ELF-1 (cell line): ENCODE results near the gene HIRA.
"Not testable (repeated sequence)": the region's sequence is repeated elsewhere in the genome, so short reads cannot be mapped to it uniquely, and the experiment has no call there.

Experiments
- DNase-seq: peaks from one replicate; pipeline ENCODE4 v3.0.0-alpha.2; 2016; ENCODE audit warnings: low read depth, low spot score

The HIRA gene

GRCh38 chr22:19325296-19325948 lies 106.1 kb downstream of the HIRA start:
- DNase-seq = no peak

GRCh38 chr22:19323420-19323819 lies 108.1 kb downstream of the HIRA start:
- not testable (repeated sequence) for DNase-seq

DNA sequence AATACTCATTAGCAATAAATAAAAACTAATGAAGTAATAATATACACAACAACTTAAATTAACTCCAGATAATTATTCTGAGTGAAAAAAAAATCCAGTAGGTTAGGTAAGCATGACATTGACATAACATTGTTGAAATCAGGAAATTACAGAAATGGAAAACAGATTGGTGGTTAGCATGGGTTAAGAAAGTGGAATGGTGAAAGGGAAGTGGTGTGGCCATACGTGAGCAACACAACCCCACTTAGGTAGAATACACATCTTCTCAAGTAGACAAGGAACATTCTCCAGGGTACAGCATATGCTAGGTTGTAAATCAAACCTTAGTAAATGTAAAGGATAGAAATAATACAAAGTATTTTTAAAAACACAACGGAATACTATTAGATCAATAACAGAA lies 109.8 kb downstream of the HIRA start:
- no peak for DNase-seq

DNA sequence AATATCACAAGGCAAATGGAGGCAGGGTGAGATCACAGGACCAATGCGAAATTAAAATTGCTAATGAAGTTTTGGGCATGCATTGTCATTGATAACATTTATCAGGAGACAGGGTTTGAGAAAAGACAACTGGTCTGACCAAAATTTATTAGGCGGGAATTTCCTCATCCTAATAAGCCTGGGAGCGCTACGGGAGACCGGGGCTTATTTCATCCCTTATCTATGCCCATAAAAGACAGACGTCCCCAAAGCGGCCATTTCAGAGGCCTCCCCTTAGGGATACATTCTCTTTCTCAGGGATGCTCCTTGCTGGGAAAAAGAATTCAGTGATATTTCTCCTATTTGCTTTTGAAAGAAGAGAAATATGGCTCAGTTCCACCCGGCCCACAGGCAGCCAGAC lies 111.4 kb downstream of the HIRA start:
- not testable (repeated sequence) for DNase-seq

DNA sequence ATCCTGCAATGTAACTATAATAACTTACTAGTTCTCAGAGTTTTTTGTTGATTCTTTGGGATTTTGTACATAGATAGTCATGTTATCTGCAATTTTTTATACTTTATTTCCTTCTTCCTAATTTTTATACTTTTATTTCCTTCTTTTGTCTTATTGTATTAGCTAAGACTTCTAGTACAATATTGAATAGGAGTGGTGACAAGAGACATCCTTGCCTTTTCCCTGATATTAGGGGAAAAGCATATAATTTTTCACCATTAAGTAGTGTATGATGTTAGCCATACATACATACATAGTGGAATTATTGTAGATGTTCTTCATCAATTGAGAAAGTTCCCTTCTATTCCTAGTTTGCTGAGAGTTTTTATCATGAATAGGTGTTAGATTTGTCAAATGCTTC lies 112.3 kb downstream of the HIRA start:
- DNase-seq = no peak

- no peak for DNase-seq
Measured at GRCh38 chr22:19317865-19318264, 113.7 kb downstream of the HIRA start.

- no peak for DNase-seq
Measured at GRCh38 chr22:19307872-19308271, 123.7 kb downstream of the HIRA start.

GRCh38 chr22:19306535-19306934 lies 125.0 kb downstream of the HIRA start:
- DNase-seq = not testable (repeated sequence)

GRCh38 chr22:19304547-19304946 lies 127.0 kb downstream of the HIRA start:
- DNase-seq = no peak

DNA sequence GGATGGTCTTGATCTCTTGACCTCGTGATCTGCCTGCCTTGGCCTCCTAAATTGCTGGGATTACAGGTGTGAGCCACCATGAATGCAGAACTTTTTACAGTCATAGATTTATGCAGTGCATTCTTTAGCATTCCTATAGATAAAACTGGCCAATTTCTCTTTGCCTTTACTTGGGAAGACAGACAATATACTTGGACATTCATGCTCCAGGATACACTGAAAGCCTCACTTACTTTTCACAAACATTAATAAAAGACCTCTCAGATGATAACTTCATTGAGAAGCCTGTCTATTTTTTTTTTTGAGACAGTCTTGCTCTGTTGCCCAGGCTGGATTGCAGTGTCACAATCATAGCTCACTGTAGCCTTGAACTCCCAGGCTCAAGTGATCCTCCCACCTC lies 127.7 kb downstream of the HIRA start:
- DNase-seq = no peak

DNA sequence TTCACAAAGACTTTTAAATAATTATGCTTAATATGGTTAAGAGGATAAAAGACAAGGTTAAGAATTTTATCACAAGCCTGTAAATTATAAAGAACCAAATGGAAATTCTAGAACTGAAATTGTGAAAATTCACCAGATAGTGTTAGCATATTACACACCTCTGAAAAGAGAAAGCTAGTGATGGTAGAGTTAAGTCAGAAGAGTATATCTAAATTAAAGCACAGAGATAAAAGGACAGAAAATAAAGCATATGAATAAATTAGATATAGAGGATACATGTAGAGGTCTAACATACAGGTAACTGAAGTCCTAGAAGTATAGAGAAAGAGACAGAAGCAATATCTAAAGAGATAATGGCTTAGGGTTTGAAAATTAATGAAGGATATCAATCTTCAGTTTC lies 135.8 kb downstream of the HIRA start:
- no peak for DNase-seq

DNA sequence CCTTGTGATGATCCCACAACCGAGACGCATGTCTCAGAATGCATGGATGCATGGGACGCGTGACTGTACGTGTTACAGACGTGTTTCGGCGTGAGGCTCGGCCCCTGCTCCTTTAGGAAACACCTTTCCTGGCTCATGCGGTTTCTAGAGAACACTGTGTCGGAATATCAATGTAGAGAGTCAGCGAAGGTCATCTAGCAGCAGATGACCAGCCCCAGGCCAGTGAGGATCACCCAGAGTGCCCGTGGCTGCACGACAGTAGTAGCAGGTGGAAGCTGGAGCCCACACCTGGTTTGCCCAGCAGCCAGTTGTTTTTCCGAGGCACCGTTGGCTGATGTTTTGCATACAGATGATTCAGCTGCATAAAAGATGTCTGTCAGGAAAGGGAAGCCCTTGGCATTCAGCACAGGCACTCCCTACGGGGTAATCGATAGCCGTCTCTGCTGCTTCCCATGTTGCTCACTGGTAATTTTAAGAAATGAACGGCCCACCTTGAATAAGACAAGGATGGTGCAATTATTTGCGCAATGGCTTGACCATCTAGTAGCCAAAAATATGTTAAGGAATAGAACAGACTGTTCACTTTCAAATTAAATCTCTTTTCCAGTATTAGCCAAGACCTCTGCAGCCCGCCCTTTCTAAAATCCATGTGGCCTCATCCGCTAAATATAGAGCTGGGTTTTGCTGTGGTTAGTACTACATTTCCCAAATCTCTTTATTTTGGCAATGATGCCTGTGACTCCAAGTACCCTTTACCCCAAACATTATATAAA lies 138.9 kb downstream of the HIRA start:
- DNase-seq = no peak

DNA sequence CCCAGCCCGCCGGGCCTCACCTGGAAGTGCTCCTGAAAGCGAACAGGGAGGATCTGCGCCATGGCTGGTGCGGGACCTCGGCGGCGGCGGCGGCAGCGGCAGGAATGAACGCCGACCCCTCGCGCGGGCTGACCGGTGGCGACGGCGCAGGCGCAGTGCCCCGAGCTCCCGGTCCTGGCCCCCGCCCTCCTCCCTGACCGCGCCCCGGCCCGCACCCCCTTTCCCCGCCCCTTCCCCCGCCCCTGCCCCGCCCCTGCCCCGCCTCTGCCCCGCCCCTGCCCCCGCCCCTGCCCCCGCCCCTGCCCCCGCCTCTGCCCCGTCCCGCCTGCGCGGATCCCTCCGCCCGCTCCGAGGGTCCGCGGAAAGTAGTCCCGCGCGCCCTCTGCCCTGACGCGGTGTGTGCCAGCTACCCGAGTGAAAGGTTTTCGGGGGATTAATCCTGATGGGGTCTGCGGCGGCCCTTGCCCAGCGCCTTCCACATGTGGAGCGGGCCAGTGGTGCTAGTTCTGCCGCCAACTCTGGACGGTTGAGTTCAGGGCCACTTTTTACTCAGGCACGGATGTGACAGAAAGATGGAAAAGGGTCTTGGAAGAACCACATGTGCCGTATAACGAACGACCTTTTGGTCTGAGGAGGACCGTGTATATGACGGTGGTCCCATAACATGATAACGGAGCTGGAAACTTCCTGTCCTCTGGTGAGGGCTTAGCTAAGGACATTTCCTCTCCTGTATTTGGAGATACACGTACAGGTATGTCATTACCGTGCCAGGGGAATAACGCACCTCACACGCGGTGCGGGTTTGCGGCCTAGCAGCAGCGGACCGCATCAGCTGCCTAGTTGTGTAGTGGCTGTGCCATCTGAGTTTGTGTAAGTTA lies 139.7 kb downstream of the HIRA start, which contains the start of gene CLTCL1:
CLTCL1 (minus strand) TSS at position 140 of the 878 bp plus-strand sequence; CDS start at position 62, 78 bp downstream.
- DNase-seq = peak; percentile 79

GRCh38 chr22:19291218-19291579 lies 140.3 kb downstream of the HIRA start:
- DNase-seq = no peak

DNA sequence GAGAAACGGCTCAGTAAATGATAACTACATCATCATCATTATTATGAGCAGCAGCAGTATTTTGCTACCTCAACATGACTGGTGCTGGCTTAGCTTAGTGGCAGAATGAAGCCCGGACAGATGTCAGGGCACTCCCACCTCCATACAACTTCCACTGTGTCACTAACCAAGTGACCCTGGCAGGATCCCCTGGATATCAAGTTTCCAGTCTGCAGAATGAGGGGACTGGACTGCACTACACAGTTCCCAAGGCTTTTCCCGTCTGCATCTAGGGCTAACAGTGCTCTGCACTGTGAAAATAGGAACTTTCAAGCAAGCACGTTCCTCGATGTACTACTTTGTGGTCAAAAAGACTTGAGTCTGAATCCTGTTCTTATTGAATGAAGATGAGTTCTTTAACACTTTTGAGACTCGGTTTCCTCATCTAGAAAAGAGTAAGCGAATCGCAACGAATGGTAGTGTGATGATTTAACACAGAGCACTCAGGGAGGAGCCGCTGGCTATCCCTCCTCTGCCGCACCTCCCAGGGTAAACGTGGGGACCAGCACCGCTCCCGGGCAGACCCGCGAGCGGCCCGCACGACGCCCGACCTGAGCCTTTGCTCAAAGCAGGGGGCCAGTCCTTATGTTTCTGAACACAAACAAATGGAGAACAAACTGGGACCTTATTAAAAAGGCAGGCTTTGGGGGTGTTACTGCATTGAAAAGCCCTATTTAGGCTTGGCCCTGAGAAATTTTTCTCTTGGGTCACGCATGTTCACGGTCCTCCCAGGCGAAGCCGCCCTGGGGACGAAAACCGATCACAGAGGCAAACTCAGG lies 140.9 kb downstream of the HIRA start:
- DNase-seq = peak; percentile 30

DNA sequence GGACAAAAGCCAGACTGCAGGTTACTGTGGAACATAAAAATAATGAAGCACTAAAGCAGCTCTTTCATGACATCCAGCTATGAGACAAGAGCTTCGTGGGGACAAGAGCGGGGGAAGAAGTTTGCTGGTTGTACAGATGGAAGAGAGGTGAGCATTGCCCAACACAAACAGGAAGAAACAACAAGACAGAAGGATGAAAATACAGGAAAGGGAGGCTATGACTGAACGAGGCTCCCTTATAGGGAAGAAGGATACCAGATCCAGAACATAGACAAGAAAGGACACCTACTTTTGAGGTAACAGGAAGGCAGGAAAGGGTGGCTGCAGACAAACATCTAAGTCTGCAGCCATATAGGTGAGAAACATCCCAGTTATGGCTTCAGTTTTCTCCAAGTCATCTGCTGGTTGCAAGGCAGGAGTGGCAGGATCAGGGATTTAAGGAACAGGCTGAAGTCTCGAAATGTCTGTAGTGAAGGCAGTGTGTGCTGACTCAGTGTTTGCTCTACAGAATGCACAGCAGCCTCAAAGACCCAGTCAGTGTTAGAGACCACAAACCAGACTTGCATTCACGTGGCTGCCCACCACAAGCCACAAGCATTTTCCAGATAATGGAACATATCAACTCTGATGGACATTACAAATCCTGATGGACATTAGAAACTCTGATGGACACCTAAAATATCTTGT lies 141.9 kb downstream of the HIRA start:
- no peak for DNase-seq

GRCh38 chr22:19287889-19288288 lies 143.6 kb downstream of the HIRA start:
- no peak for DNase-seq

DNA sequence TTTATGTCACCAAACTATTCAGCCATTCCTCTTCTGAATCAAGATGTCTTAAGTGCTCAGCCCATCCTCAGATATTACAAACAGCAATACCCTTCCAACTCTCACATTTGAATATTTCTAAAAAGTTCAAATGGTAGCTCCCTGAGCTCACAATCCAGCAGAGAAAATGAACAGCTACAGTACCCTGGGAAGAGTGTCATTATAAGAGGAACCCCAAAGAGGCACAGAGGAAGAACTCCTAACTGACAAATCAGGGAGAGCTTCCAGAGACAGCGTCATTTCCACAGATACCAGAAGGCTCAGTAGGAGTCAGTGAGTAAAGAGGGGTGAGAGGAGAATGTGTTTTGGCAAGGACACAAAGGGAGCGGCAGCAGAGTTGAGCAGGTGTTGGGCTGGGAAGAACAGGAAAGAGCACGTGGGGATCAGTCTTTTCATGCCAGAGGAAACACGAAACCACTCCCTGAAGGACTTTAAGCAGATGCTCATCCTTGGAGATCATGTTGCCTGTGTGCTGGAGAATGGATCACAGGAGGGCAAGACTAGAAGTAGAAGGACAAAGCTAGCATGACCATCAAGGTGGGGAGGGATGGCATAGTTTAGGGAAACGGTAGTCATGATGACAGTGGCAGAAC lies 144.3 kb downstream of the HIRA start:
- no peak for DNase-seq

DNA sequence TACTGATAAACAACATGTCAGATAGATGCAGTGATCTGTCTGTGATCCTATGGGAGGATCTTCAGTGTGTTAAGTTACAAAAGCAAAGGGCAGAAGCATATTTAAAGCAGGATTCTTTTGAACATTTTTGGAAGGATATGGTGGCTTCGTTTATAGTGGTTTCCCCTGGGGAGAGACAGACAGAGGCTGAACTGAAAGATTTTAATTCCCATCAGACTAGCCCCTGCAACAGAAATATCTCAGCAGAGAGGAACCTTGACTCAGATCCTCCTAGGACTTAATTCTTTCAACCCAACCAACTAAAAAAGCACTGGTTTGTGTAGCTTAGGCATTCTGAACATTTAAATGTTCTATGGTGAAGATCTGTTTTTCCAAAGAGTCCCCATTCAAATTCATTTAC lies 145.7 kb downstream of the HIRA start:
- DNase-seq = no peak
